ENCODE measurements around the gene SELENON. TPM values are rescaled to one million over a fixed set of nuclear protein-coding genes. Genes with fewer than 3 reads are reported as not detected.

SELENON gene
- total and polyA plus RNA-seq, 2 of the 8 experiments (the other 6 are each of a cell fraction or from before 2014, with no cell fraction given) = 43.0 to 77.6 TPM

DNA sequence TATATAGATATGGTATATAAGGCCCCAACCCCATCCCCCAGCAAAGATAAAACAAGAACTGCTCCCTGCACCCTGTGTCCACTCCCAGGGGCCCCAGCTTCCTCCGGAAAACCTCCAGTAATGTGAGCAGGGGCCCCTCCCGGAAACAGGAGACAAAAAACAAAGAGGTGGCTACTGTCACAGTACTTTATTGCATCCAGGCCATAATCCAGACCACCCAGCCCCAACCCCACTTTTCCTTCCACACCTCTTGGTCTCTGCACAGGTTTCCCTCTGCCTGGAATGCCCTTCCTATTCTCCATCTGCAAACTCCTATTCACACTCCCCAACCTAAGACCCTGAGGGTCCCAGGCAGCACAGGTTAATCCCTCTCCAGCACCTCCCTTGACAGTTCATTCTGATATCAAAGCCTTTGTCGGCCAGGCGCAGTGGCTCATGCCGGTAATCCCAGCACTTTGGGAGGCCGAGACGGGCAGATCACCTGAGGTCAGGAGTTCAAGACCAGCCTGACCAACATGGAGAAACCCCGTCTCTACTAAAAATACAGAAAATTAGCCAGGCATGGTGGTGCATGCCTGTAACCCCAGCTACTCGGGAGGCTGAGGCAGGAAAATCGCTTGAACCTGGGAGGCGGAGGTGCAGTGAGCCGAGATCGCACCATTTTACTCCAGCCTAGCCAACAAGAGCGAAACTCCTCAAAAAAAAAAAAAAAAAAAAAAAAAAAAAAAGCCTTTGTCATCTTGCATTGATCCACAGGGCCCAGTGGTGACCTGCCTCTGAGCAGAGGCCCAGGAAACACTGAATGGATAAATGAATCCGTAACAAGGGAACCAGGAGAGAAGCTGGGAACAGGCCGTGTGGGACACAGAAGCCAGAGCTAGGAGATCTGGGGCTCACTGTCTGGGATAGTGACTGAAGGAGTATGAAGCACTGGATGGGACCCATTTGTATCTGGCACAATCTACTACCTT lies 61.6 kb downstream of the SELENON start (continued):
- TF ChIP-seq CHD7 (IDR thresholded peaks at IDR 0.05; ENCODE audit: insufficient replicate concordance, low read length) (no peak), EZH2 (IDR thresholded peaks at IDR 0.05; ENCODE audit: low read depth, low read length, severe bottlenecking) (no peak), FOSL1 (IDR thresholded peaks at IDR 0.05; ENCODE audit: insufficient read depth, low read depth, low read length) (no peak), BRCA1 (IDR thresholded peaks at IDR 0.05; ENCODE audit: low read depth, low read length) (no peak), KDM1A (IDR thresholded peaks at IDR 0.05; ENCODE audit: borderline replicate concordance, low read length) (no peak), NANOG (IDR thresholded peaks at IDR 0.05; ENCODE audit: insufficient read depth, low read depth, low read length, poor library complexity, severe bottlenecking) (no peak), SIN3A (conservative IDR thresholded peaks at IDR 0.05 in 1 of 2, IDR thresholded peaks at IDR 0.05 in 1 of 2; ENCODE audit: low read depth in 1 of 2, low read length in 2 of 2) (no peak), NRF1 (IDR thresholded peaks at IDR 0.05; ENCODE audit: low read depth, low read length) (no peak), TBP (IDR thresholded peaks at IDR 0.05; ENCODE audit: low read depth, low read length) (no peak)

Data from H1 (cell line).